ENCODE measurements around the gene DNAJC15.
A peak's percentile ranks its signal among the peaks of the same experiment; 100 is the strongest.
"Not testable (repeated sequence)": the region's sequence is repeated elsewhere in the genome, so short reads cannot be mapped to it uniquely, and the experiment has no call there.

The DNAJC15 gene

DNA sequence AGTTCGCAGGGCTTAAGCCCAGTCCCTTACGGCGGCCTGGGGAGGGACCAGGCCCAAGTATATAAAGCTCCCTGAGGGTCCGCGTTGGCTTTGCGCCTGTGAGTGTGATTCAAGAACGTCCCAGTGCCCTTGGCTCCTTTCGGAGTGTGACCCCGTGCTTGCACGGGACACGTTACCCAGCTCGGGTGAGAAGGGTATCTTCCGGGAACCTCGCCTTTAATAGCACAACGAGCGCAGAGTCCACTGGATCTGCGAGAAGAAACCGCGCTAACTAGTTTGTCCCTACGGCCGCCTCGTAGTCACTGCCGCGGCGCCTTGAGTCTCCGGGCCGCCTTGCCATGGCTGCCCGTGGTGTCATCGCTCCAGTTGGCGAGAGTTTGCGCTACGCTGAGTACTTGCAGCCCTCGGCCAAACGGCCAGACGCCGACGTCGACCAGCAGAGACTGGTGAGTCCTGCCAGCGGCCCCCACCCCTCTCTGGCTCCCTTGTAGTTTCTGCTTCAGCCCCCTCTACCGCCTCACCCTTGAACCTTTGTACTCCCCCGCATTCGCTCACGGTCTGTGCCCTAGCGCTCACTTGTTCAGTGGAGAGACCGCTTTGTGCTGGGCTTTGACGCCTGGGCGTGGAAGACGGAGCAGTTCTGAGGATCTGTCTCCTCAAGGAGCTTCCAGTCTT is at the start of gene DNAJC15:
TSS of gene DNAJC15 (plus strand) at position 298 of the 675 bp plus-strand sequence. CDS start at position 339, 41 bp downstream.
- DNase-seq (ENCODE audit: low spot score) = peak; percentile 85

DNA sequence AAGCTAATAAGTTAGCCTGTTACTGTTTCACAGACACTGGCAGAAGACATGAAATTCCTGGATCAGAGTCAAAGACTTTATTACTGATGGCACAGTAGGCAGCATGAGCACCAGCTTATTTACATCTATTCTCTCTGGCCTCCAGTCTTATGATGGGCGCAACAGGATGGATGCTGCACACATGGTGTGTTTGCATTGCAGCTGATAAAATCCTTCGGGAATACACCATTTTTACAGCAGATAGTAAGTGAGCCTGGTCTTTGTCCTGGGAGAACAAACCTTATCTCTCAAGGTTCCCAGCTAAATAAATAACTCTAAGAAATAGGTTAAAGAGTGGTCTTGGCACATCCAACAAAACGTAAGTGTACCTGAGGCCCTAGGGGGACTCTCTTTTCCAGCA is 47.3 kb upstream of the DNAJC15 start:
- no peak for DNase-seq (ENCODE audit: low spot score)

DNA sequence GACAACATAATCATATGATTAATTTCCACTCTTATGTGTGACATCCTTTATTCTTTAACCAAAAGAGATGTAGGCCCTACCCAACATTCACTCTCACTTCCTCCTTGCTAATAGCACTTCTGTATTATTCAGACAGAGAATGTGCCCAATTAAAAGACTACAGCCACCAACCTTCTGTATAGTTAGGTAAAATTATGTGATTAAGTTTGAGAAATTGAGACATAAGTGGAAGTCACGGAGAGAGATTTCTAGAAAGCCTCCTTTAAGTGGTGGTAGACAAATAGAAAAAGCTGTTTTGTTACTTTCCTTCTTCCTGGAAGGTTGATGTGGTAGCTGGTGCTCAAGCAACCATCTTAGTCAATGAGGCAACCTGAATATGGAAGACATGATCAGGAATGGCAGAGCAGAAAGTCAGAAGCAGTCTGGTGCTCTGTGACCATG is 46.1 kb upstream of the DNAJC15 start:
- no peak for DNase-seq (ENCODE audit: low spot score)

DNA sequence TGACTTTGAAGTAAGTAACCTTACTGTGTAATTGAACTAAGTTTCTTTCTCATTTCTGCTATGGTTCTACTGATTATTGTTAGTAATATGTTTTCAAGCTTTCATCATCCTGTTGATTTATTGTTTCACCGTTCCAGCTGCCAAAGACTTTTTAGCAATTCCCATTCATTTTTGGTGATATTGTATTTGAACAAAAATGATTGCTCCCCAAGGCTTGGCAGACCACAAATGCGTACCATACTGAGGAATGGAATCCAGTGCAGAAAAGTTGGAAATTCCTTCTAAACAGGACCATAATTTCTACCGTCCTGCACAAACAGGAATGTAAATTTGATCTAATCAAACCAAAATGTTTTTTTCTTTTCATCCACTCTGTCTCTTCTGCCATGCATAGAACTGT is 42.1 kb upstream of the DNAJC15 start:
- DNase-seq (ENCODE audit: low spot score) = peak; percentile 66

DNA sequence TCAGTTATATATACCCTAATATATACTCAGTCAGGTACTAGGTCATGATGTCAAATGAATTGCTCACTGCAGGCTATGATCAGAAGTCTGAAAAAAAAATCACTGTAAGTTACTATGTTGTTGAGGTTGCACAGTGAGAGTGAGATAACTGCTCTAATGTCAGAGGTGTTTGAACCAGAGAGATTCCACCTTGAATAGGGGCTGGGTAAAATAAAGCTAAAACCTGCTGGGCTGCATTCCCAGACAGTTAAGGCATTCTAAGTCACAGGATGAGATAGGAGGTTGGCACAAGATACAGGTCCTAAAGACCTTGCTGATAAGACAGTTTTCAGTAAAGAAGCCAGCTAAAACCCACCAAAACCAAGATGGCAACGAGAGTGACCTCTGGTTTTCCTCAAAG is 41.5 kb upstream of the DNAJC15 start:
- no peak for DNase-seq (ENCODE audit: low spot score)

DNA sequence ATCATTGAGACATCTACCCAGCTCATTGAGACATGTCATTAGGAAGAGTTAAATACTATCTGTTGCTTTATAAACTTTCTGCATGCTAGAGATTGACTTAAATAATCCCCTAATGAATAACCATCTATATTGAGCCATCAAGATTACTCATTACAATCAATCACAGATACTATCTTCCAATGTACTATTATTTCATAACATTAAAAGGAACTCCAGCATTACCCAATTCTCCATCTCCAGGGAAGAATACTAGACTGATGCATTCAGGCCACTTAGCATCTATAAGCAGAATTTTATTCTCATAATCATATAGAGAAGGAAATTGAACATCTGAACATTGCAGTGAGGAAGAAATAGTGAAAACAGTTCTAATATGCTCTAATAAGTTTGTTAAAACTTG is 39.4 kb upstream of the DNAJC15 start:
- no peak for DNase-seq (ENCODE audit: low spot score)

DNA sequence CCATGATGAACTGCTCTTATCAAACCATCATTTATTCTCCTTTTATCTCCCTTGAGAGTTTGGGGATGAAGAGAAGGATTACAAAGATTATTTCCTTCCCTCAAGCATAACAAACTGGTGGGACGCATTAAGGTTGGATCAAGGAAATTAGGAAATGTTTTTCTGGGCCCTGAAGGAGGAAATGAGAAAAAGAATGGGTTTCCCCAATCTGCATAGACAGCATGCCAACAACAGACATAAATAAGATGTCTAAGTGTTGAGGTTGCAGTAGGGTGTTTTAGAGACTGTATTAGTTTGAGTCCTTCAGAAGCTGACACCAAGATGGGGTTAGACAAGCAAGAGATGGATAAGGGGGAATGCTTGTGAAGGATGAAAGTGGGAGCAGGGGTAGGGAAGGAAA is 38.7 kb upstream of the DNAJC15 start:
- DNase-seq (ENCODE audit: low spot score) = no peak

DNA sequence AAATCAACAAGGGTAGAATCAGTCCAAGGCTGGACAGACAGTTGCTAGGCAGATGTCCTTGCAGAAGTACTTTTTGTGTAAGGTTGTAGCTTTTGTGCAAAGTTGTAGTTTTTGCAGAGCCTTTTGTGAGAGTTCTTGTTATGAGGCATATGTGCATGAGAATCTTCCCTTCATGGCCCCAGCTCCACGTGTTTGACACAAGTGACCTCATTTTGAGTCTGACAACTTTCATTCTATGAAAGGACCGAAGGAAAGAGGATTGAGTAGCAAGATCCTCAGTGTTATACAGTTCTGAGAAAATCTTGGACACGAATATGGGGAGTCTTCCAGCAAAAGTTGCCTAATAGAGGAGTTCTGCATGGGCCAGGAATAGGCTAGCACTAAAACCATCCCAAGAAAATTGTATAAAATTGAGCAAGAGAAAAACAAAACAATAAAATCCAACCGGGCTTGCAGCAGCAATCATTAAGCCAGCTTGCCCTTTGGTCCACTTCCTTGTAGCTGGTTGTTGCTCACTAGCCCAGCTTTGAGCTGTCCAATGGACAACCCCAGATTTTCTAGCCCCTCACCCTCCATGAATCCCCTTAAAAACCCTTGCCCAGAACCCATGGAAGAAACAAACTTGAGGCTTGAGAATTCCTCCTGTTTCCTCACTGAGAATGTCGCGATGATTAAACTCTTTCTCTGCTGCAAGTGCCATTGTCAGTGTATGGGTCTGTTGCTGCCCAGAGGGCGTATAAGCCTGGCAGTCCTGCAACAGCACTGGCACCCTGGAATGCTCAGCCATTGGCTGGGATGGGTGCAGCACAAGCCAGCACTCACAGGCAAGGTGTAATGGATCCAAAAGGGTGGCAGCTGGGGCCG is 37.8 kb upstream of the DNAJC15 start:
- DNase-seq (ENCODE audit: low spot score) = peak; percentile 40

DNA sequence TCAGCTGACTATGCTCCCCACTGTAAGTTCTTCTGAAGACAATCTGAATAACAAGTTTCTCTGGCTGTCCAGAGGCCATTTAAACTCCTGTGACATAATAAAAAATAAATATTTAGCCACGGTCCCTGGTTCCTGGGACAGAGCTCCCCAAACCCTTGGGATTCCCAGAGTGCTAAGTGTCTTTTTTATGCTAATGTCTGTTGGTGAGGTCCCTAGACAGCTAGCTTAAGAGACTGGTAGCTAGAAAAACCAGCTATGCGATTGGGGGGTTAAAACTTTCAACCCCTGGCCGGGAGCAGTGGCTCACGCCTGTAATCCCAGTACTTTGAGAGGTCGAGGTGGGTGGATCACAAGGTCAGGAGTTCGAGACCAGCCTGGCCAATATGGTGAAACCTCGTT is 37.2 kb upstream of the DNAJC15 start:
- DNase-seq (ENCODE audit: low spot score) = no peak

DNA sequence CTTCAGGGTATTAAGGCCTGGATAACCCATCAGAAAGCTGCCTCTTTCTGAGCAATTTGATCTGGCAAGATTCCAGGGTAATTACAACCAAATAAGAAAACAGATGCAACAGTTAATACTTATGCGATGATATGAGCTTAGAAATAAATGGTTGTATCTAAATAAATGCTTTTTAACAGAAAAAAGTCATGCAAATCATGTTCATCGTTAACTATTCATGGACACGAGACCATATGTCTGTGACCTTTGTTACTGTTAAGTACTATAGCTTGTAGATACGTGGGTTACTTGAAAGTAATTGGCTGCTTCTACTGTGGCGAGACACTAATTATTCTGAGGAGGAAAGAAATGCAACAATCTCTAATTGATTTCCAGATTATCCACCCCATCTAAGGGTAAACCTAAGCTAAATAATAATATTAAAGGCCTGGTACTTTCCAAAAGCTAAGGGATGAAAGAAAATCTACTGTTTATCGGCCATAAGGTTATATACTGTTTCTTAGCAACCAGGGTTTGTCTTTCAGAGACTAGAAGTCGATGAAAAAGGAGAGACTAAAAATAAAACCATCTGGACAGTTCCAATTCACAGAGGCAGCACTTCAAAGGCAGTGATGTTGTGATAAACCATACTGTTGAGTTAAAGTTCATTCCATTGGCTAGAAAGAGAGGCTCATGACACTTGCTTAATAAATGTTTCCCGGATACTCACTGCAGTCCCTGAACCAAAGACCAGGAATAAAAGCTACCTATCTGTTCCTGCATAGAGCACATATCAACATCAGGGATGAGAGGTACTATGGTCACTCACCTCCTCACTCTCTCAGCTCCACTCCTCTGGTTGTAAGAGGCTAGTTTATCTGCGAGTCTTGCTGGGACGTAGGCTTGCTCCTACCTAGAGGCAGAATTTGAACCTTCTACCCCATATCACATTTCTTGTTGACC is 32.8 kb upstream of the DNAJC15 start:
- DNase-seq (ENCODE audit: low spot score) = no peak

DNA sequence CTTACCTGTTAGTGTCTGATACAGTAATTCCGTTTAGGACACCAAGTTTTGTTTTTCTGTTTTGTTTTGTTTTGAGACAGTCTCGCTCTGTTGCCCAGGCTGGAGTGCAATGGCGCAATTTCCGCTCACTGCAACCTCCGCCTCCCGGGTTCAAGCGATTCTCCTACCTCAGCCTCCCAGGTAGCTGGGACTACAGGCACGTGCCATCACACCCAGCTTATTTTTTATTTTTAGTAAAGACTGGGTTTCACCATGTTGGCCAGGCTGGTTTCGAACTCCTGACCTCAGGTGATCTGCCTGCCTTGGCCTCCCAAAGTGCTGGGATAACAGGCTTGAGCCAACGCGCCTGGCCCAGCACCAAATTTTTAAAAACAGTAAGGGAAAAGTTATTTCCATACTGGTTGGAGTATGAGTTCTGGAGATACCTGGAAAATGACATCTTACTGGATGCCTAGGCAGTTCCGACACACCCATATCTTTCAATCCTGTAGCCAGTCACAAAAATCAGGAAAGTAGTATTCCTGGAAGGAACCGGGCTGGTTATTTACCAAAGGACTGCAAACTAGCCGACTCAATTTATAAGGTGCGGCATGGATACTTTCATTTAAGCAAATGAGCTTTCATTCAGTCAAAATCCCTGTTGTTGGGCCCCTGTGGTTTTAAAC is 32.0 kb upstream of the DNAJC15 start:
- not testable (repeated sequence) for DNase-seq (ENCODE audit: low spot score)

DNA sequence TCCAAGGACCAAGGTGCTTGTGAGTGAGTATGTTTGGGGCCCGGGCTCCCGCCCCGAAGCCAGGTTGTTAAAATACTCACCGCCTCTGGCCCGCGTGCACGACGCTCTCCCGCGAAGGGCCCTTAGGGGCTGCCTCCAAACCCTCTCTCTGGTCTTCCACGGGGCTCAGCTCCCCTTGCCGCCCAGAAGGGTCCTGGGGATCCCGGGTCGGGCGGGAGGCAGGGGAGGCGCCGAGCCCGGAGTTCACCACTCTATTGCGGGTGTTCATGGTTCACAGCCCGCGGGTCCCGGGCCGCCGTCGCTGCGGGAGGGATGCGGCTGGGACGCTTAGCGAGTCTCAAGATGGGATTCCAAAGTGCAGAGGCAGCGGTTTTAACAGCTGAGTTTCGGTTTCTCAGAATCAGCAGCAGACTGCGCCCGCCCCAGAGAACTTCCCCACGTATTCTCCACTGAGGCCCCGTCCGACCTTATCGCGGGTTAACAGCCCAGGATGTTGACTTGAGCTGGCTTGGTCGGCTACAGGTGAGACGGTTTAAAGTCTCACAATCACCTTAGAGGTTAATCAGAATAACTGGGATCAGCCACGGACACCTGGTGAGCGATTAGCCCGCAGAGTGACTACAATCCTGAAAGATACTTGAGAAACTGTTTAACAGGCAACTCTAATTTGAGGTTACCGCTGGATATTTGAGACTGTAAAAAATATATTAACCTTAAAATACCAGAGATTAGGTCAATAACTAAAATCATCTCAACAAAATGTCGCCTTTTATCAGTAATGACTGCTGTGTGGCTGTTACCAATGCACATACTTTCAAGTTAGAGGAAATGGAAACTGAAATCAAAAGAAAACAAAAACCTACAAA is 31.3 kb upstream of the DNAJC15 start, which contains the start of gene EPSTI1:
TSS of gene EPSTI1 (minus strand) at position 344 of the 866 bp plus-strand sequence. CDS start at position 268, 76 bp downstream.
- DNase-seq (ENCODE audit: low spot score) = peak; percentile 78

DNA sequence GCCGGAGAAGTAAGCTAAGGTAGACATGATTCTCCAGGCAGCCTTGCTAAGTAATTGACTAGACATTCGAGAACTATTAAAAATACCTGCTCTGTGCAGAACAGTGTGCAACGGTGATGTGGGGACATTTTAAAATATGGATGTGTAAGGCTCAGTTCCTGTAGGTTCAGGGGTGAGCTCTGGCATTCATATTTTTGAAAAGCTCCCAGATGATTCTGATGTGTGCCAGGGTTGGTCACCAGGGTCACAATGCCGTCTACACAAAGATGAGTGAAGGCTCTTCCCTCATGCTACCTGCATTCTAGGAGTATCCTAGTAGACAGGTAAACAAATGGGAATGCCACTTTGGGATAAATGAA is 30.6 kb upstream of the DNAJC15 start:
- no peak for DNase-seq (ENCODE audit: low spot score)

DNA sequence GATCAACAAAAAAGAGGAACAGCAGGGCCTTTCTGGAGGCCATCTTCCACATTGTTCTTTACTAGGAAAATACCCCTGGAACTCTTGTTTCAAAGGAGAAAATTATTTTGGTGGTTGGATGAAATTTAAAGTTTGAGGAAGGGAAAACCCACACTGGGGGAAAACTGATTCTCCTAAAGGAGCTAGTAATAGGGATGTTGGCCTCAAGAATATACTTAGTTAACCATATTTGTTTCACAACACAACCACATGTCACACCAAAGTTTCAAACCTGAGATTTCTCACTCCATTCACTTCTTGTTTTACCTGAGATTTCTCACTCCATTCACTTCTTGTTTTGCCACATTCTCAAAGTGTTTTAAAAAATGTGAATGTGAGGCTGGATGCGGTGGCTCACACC is 28.5 kb upstream of the DNAJC15 start:
- no peak for DNase-seq (ENCODE audit: low spot score)

DNA sequence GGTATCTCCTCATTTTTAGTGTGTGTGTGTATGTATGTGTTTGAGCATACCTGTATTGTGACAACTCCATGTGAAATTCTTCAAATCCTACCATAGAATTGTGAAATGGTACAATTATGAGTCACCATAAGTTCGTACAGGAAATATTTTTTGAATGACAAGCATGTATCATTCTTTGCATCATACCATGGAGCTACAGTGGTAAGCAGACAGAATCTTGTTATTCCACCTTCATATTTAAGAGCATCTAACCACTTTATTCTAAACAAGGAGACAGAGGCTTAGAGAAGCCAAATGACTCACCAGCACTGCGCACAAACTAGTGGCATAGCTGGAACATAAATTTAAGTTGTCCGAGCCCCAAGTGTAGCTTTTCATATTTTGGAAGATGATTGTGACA is 26.8 kb upstream of the DNAJC15 start:
- peak; percentile 70 for DNase-seq (ENCODE audit: low spot score)

DNA sequence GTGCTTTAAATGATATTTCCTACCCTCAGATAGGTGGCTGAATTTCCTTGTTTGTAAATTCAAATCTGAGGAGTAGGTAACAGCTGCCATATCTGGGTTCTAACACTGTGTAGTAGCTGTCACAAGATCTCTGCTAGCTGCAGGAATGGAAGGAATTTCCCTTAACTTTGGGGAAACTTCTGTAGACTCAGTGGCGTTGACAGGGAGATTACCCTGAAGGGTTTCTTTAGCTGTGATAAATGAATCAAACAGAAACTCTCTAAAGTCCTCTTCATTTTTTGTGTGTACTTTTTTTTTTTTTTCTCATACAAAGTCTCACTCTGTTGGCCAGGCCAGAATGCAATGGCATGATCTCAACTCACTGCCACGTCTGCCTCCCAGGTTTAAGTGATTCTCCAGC is 26.0 kb upstream of the DNAJC15 start:
- DNase-seq (ENCODE audit: low spot score) = peak; percentile 32

DNA sequence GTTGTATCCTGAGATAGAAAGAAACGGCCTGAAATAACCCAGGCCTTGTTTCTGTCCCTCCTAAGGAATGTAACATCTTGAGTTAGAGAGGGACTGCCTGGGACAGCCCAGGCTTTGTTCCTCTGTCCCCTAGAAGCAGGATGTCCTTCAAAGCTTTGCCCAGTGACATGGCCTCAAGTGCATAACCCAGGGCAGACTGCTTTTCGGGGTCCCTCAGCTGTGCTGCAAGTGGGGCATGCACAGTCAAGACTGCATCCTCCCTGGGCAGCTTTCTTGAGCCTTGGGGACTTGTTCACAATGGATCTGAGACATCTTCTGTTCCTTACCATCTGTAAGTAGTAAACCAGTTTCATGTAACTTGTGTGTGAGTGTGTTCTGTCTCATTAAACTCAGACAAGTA is 23.9 kb upstream of the DNAJC15 start:
- DNase-seq (ENCODE audit: low spot score) = no peak

DNA sequence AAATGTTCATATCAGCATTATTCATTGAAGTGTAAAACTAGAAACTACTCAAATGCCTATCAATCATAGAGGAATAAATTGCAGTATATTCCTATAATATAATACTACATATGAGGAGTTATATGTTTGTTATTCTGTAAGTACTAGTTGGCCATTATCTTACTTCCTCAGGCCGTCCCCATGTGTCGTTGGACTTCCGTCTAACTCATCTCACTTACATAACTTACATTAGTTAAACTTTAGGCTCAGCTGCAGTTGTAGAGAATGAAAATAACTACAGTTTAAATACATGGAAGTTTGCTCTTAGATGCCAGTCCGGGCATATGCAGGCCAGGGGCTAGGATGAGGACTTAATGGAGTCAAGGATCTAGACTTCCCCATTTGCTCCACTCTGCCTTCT is 22.7 kb upstream of the DNAJC15 start:
- DNase-seq (ENCODE audit: low spot score) = no peak

DNA sequence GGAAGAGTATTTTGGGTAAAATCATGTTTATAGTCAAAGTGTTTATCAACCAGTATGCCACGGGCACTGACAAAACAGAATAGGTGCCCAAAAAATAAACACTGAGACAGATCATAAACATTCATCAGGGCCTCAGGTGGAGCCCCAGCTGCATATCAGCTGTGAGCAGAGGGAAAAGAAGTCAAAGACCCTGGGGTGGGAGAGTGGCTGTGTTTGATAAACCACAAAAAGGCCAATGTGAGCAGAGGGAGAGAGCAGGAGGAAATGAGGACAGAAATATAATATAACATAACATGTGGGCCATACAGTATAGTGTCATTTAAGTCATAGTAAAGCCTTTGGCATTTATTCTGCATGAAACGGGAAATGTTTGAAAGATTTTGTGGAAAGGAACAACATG is 21.4 kb upstream of the DNAJC15 start:
- no peak for DNase-seq (ENCODE audit: low spot score)

DNA sequence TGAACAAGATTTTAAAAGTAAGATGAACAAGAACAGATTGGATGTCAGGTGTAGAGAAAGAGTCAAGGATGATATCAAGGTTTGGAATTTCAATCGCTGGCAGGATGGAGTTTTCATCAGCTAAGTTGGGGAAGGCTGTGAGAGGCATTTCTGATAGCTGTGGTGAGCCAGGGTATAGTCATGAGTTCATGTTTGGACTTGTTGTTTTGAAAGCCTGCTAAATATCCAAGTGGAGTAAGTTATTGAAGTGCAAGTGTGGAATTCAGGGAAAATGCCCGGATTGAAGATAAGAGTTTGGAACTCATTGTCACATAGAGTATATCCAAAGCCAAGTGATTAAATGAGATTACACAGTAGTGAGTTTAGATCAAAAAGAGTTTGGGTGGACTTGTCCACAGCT is 20.4 kb upstream of the DNAJC15 start:
- no peak for DNase-seq (ENCODE audit: low spot score)

DNA sequence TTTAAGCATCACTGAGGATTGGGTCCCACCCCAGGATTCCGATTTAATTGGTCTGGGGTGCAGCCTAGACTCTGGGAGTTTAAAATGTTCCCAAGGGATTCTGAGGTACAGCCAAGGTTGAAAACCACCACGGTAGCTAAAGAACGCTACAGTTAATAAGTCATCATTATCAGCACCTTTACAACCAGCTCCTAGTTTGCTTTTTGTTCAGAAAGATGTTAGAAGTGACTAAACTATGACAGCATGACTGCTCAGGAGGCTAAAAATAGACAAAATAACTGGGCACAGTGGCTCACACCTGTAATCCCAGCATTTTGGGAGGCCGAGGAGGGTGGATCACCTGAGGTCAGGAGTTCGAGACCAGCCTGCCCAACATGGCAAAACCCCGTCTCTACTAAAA is 19.7 kb upstream of the DNAJC15 start:
- DNase-seq (ENCODE audit: low spot score) = no peak

All from GM03348 (cell line).